Suprapubic skin (tissue), 4 donors: ENCODE data around the gene CCDC106. TPM values are rescaled to one million over a fixed set of nuclear protein-coding genes. Genes with fewer than 3 reads are reported as not detected.

Source experiments
- DNase-seq, 2 donors: peaks; one replicate each; pipeline ENCODE4 v3.0.0-alpha.2; 2019; ENCODE audit warnings: low spot score in 2 of 2
- H3K27ac ChIP-seq: fragments of 200-600 bp; sonication (generic); one replicate; pipeline ENCODE4 v1.5.1; 2019
- H3K27me3 ChIP-seq: fragments of 200-600 bp; sonication (generic); one replicate; pipeline ENCODE4 v1.5.1; 2019
- H3K36me3 ChIP-seq: fragments of 200-600 bp; sonication (generic); one replicate; pipeline ENCODE4 v1.5.1; 2019
- H3K4me1 ChIP-seq: fragments of 200-600 bp; sonication (generic); one replicate; pipeline ENCODE4 v1.5.1; 2019
- H3K4me3 ChIP-seq: fragments of 200-600 bp; sonication (generic); one replicate; pipeline ENCODE4 v1.5.1; 2019; ENCODE audit warnings: mild to moderate bottlenecking
- H3K9me3 ChIP-seq: fragments of 200-600 bp; sonication (generic); one replicate; pipeline ENCODE4 v1.5.1; 2019
- EP300 ChIP-seq: sonication (generic); formaldehyde crosslinking; IDR thresholded peaks from one replicate; pipeline ENCODE4 v1.6.1; 2017; ENCODE audit warnings: antibody characterized with exemption
- POLR2A ChIP-seq, 2 donors: fragments of 450-650 bp; IDR thresholded peaks; one replicate each; pipeline ENCODE4 v1.6.1; 2017; ENCODE audit warnings: antibody characterized with exemption in 2 of 2, mild to moderate bottlenecking in 2 of 2, moderate library complexity in 2 of 2
- POLR2AphosphoS5 ChIP-seq, 3 donors: sonication (generic); formaldehyde crosslinking; IDR thresholded peaks; one replicate each; pipeline ENCODE4 v1.6.1; 2017; ENCODE audit warnings: antibody characterized with exemption in 3 of 3
- WGBS: methylation state at CpG from one replicate; pipeline ENCODE4 v1.1.5; 2018; 5-methylcytosine and 5-hydroxymethylcytosine counted together
- total RNA-seq, 4 donors: library from RNA; depleted of rRNA; stranded (reverse); fragments of >200 nt; gene quantifications; one replicate each; pipeline ENCODE4 v1.1.0, GENCODE V29; 2016
- TF ChIP-seq, protein P1 (sequence below), 2 donors: fragments of 200-600 bp in 1 of 2; fragments of 450-650 bp in 1 of 2; sonication (generic) in 1 of 2; IDR thresholded peaks; one replicate each; pipeline ENCODE4 v1.5.1; 2016 to 2019; ENCODE audit warnings: antibody characterized with exemption in 2 of 2, mild to moderate bottlenecking in 1 of 2, moderate library complexity in 1 of 2

Gene CCDC106
- total RNA-seq, 4 donors from 2014 or later, result 6.2 to 18.3 (median 8.5) TPM

DNA sequence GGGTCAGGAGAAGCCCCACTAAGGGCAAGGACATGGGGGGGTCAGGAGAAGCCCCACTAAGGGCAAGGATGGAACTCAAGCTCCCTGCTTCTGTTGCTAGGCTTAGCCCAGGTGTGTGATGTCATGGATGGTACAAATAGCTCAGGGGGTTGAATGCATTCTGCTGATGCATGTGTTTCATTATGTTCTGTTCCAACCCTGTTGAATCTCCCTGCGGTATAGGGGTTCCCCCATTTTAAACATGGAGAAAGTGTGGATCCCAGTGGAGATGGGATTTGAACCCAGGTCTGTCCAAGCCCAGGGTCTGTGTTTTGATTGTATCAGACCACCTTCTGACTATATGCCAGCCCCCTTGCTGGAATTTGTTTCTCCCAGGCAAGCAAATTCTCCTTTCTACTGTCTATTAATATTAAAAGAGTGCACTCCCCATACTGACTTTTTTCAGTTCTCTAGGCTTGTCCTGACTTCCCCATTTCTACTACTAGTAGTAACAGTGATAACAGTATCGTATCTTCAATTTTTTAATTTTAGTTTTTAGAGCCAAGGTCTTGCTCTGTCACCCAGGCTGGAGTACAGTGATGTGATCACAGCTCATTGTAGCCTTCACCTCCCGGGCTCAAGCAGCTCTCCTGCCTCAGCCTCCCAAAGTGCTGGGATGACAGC, 35.9 kb upstream of the CCDC106 start:
- Histone ChIP-seq H3K9me3 (no peaks in the 10 kb centered on the region), H3K4me3 (no peak overlapping the region), H3K27ac (no peak overlapping the region), H3K27me3 (no peaks in the 10 kb centered on the region), H3K36me3 (peaks cover 56% of the 10 kb centered on the region), H3K4me1 (peaks cover 18% of the 10 kb centered on the region)
- WGBS, result 62% methylated on average over 3 of the region's 3 CpGs
- TF ChIP-seq POLR2A (IDR thresholded peaks at IDR 0.05) (no peak), POLR2AphosphoS5 (IDR thresholded peaks at IDR 0.05) (no peak), EP300 (no peak)
- TF ChIP-seq, protein P1, sequence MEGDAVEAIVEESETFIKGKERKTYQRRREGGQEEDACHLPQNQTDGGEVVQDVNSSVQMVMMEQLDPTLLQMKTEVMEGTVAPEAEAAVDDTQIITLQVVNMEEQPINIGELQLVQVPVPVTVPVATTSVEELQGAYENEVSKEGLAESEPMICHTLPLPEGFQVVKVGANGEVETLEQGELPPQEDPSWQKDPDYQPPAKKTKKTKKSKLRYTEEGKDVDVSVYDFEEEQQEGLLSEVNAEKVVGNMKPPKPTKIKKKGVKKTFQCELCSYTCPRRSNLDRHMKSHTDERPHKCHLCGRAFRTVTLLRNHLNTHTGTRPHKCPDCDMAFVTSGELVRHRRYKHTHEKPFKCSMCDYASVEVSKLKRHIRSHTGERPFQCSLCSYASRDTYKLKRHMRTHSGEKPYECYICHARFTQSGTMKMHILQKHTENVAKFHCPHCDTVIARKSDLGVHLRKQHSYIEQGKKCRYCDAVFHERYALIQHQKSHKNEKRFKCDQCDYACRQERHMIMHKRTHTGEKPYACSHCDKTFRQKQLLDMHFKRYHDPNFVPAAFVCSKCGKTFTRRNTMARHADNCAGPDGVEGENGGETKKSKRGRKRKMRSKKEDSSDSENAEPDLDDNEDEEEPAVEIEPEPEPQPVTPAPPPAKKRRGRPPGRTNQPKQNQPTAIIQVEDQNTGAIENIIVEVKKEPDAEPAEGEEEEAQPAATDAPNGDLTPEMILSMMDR (IDR thresholded peaks at IDR 0.05), result no peak
- DNase-seq, result no peak

DNA sequence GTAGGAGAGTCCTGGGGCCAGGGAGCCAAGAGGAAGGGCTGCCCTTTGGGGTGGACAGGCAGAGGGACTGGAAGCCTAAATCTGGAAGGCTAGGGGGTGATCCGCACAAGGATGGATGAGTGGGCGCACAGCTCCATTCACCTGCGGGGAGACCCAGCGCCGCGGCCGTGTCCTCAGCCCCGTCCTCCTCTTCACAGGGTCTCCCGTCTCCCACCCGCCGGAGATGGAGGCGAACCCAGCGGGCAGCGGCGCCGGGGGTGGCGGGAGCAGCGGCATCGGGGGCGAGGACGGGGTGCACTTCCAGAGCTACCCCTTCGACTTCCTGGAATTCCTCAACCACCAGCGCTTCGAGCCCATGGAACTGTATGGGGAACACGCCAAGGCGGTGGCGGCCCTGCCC, 34.6 kb upstream of the CCDC106 start:
- TF ChIP-seq, protein P1 (IDR thresholded peaks at IDR 0.05), result no peak
- TF ChIP-seq EP300 (no peak), POLR2AphosphoS5 (IDR thresholded peaks at IDR 0.05) (no peak), POLR2A (IDR thresholded peaks at IDR 0.05) (no peak)
- peaks cover 15% of the 10 kb centered on the region for H3K4me1 ChIP-seq
- H3K36me3 ChIP-seq, result peaks cover 65% of the 10 kb centered on the region
- no peaks in the 10 kb centered on the region for H3K9me3 ChIP-seq
- H3K27ac ChIP-seq, result no peak overlapping the region
- H3K4me3 ChIP-seq, result no peak overlapping the region
- DNase-seq, result no peak
- no peaks in the 10 kb centered on the region for H3K27me3 ChIP-seq
- 92% methylated on average over 24 of the region's 27 CpGs for WGBS

DNA sequence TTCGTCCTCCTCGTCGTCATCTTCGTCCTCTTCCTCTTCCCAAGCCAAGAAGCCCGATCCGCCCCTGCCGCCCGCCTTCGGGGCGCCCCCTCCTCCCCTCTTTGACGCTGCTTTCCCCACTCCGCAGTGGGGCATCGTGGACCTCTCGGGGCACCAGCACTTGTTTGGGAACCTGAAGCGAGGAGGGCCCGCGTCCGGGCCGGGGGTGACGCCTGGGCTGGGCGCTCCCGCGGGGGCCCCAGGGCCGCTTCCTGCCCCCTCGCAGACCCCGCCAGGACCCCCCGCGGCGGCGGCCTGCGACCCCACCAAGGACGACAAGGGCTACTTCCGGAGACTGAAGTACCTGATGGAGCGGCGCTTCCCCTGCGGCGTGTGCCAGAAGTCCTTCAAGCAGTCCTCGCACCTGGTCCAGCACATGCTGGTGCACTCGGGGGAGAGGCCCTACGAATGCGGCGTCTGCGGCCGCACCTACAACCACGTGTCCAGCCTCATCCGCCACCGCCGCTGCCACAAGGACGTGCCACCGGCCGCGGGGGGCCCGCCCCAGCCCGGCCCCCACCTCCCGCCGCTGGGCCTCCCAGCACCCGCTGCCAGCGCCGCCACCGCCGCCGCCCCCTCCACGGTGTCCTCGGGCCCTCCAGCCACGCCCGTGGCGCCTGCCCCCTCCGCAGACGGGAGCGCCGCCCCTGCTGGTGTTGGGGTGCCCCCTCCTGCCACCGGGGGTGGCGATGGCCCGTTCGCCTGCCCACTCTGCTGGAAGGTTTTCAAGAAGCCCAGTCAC, 33.9 kb upstream of the CCDC106 start:
- WGBS, result 89% methylated on average over 15 of the region's 75 CpGs
- H3K36me3 ChIP-seq, result peaks cover 64% of the 10 kb centered on the region
- no peak for DNase-seq
- H3K4me3 ChIP-seq, result no peak overlapping the region
- H3K9me3 ChIP-seq, result no peaks in the 10 kb centered on the region
- H3K27ac ChIP-seq, result no peak overlapping the region
- TF ChIP-seq EP300 (no peak), POLR2AphosphoS5 (IDR thresholded peaks at IDR 0.05) (no peak)
- TF ChIP-seq, protein P1 (IDR thresholded peaks at IDR 0.05), result no peak
- peaks cover 15% of the 10 kb centered on the region for H3K4me1 ChIP-seq
- H3K27me3 ChIP-seq, result no peaks in the 10 kb centered on the region

DNA sequence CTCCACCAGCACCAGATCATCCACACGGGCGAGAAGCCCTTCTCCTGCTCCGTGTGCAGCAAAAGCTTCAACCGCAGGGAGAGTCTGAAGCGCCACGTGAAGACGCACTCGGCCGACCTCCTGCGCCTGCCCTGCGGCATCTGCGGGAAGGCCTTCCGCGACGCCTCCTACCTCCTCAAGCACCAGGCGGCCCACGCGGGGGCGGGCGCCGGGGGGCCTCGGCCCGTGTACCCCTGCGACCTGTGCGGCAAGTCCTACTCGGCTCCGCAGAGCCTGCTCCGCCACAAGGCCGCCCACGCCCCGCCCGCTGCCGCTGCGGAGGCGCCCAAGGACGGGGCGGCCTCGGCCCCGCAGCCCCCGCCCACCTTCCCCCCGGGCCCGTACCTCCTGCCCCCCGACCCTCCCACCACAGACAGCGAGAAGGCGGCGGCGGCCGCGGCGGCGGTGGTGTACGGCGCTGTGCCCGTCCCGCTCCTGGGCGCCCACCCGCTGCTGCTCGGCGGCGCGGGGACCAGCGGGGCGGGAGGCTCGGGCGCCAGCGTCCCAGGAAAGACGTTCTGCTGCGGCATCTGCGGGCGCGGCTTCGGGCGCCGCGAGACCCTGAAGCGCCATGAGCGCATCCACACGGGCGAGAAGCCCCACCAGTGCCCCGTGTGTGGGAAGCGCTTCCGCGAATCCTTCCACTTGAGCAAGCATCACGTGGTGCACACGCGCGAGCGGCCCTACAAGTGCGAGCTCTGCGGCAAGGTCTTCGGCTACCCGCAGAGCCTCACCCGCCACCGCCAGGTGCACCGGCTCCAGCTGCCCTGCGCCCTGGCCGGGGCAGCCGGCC, 33.1 kb upstream of the CCDC106 start:
- WGBS, result 96% methylated on average over 71 of the region's 98 CpGs
- Histone ChIP-seq H3K27ac (no peak overlapping the region), H3K4me3 (no peak overlapping the region), H3K4me1 (peaks cover 15% of the 10 kb centered on the region), H3K27me3 (no peaks in the 10 kb centered on the region), H3K36me3 (peaks cover 55% of the 10 kb centered on the region), H3K9me3 (no peaks in the 10 kb centered on the region)
- DNase-seq, result no peak
- no peak for TF ChIP-seq POLR2AphosphoS5 (IDR thresholded peaks at IDR 0.05)
- no peak for TF ChIP-seq POLR2A (IDR thresholded peaks at IDR 0.05)
- TF ChIP-seq, protein P1 (IDR thresholded peaks at IDR 0.05), result no peak
- no peak for TF ChIP-seq EP300
